GM23248 (cell line): ENCODE measurements around the gene SLC25A21. TPM values are rescaled to one million over a fixed set of nuclear protein-coding genes. Genes with fewer than 3 reads are reported as not detected.

Experiments
- DNase-seq: peaks from one replicate; pipeline ENCODE4 v3.0.0-alpha.2; 2015
- H2AFZ ChIP-seq: fragments of 200-600 bp; sonication (generic); 2 replicates; pipeline ENCODE4 v1.6.1; 2016; ENCODE audit warnings: antibody characterized with exemption
- H3F3A ChIP-seq: fragments of 200-600 bp; sonication (generic); 2 replicates; pipeline ENCODE4 v1.6.1; 2016; ENCODE audit warnings: mild to moderate bottlenecking, antibody characterized with exemption, mixed run types; ENCODE audit not compliant: insufficient read depth
- H3K27ac ChIP-seq: fragments of 200-600 bp; sonication (generic); 2 replicates; pipeline ENCODE4 v1.5.1; 2016; ENCODE audit warnings: mild to moderate bottlenecking
- H3K27me3 ChIP-seq: fragments of 200-600 bp; sonication (generic); replicated peaks from 2 replicates; pipeline ENCODE4 v1.6.1; 2016; ENCODE audit warnings: mild to moderate bottlenecking; ENCODE audit not compliant: insufficient read depth
- H3K36me3 ChIP-seq: fragments of 200-600 bp; sonication (generic); 2 replicates; pipeline ENCODE4 v1.6.1; 2016; ENCODE audit warnings: low read depth, mild to moderate bottlenecking
- H3K4me1 ChIP-seq: fragments of 200-600 bp; sonication (generic); 2 replicates; pipeline ENCODE4 v1.6.1; 2016; ENCODE audit warnings: mild to moderate bottlenecking; ENCODE audit not compliant: insufficient read depth
- H3K4me2 ChIP-seq: fragments of 200-600 bp; sonication (generic); one replicate; pipeline ENCODE4 v1.6.1; 2016; ENCODE audit warnings: mild to moderate bottlenecking; ENCODE audit not compliant: unreplicated experiment
- H3K4me3 ChIP-seq: fragments of 200-600 bp; sonication (generic); 2 replicates; pipeline ENCODE4 v1.5.1; 2016; ENCODE audit warnings: mild to moderate bottlenecking
- H3K79me2 ChIP-seq: fragments of 200-600 bp; sonication (generic); 2 replicates; pipeline ENCODE4 v1.6.1; 2016; ENCODE audit warnings: mild to moderate bottlenecking; ENCODE audit not compliant: insufficient read depth
- H3K9ac ChIP-seq: fragments of 200-600 bp; sonication (generic); 2 replicates; pipeline ENCODE4 v1.6.1; 2016; ENCODE audit warnings: mild to moderate bottlenecking
- H3K9me2 ChIP-seq: fragments of 200-600 bp; sonication (generic); 2 replicates; pipeline ENCODE4 v1.6.1; 2016; ENCODE audit warnings: mixed run types, mild to moderate bottlenecking, moderate library complexity; ENCODE audit not compliant: insufficient read depth
- H3K9me3 ChIP-seq: fragments of 200-600 bp; sonication (generic); one replicate; pipeline ENCODE4 v1.6.1; 2017; ENCODE audit warnings: low read depth
- H4K20me1 ChIP-seq: fragments of 200-600 bp; sonication (generic); 2 replicates; pipeline ENCODE4 v1.6.0; 2016; ENCODE audit not compliant: insufficient read depth
- EZH2 ChIP-seq: fragments of 200-600 bp; sonication (generic); IDR thresholded peaks from 2 replicates; pipeline ENCODE4 v1.6.1; 2018; ENCODE audit warnings: antibody characterized with exemption, mild to moderate bottlenecking; ENCODE audit not compliant: insufficient read depth, poor library complexity, severe bottlenecking
- EZH2phosphoT487 ChIP-seq: fragments of 200-600 bp; sonication (generic); IDR thresholded peaks from 2 replicates; pipeline ENCODE4 v1.6.1; 2018; ENCODE audit warnings: antibody characterized with exemption, moderate library complexity, mild to moderate bottlenecking, low read depth; ENCODE audit not compliant: insufficient read depth
- WGBS, 2 experiments: methylation state at CpG; one replicate each; pipeline ENCODE4 v1.1.6; 2015 to 2017; ENCODE audit warnings: low lambda C conversion rate in 2 of 2, low coverage in 1 of 2; ENCODE audit errors: missing lambda C conversion rate in 2 of 2; 5-methylcytosine and 5-hydroxymethylcytosine counted together
- in situ Hi-C: fragments of 300-500 bp; cut with MboI; formaldehyde crosslinking; loops from 2 replicates; pipeline ENCODE4 v1.15.0; 2020
- polyA plus RNA-seq: library from polyadenylated mRNA; unstranded; fragments of >200 nt; fragmentation: Nextera tagmentation; extraction: Ambion mirVana; gene quantifications from 2 replicates; pipeline ENCODE4 v1.2.1, GENCODE V29; 2016
- total RNA-seq: library from RNA; depleted of rRNA; stranded (reverse); fragments of >200 nt; shearing (Covaris generic); gene quantifications from 2 replicates; pipeline ENCODE4 v1.2.3, GENCODE V29; 2014

The SLC25A21 gene
- total and polyA plus RNA-seq, 2 experiments from 2014 or later = 0.26 TPM; not detected in 1

- Histone ChIP-seq H3K4me1 (no peaks in the 10 kb centered on the region), H3K9me3 (no peaks in the 10 kb centered on the region), H3K27ac (no peak overlapping the region), H3K36me3 (no peaks in the 10 kb centered on the region), H3K4me3 (no peak overlapping the region), H3K79me2 (no peaks in the 10 kb centered on the region), H3K4me2 (no peak overlapping the region), H3F3A (no peaks in the 10 kb centered on the region), H3K27me3 (no peaks in the 10 kb centered on the region), H3K9ac (no peak overlapping the region), H2AFZ (no peak overlapping the region), H3K9me2 (no peaks in the 10 kb centered on the region), H4K20me1 (no peaks in the 10 kb centered on the region)
- in situ Hi-C loops = no loop called here
- no peak for TF ChIP-seq EZH2phosphoT487
- 47 to 57% methylated on average over 2 of the region's 2 CpGs for WGBS, 2 experiments
- no peak for DNase-seq
These were observed 288.4 kb downstream of the SLC25A21 start for GRCh38 chr14:36884049-36884448.

- Histone ChIP-seq H3K4me3 (no peak overlapping the region), H2AFZ (no peak overlapping the region), H3K9me3 (no peaks in the 10 kb centered on the region), H3K27ac (no peak overlapping the region), H4K20me1 (no peaks in the 10 kb centered on the region), H3K36me3 (no peaks in the 10 kb centered on the region), H3K4me1 (no peaks in the 10 kb centered on the region), H3K9me2 (no peaks in the 10 kb centered on the region), H3K9ac (no peak overlapping the region), H3K27me3 (no peaks in the 10 kb centered on the region), H3K79me2 (no peaks in the 10 kb centered on the region), H3F3A (no peaks in the 10 kb centered on the region), H3K4me2 (no peak overlapping the region)
- 30 to 32% methylated on average over 3 of the region's 3 CpGs for WGBS, 2 experiments
- DNase-seq = no peak
- TF ChIP-seq EZH2phosphoT487 (no peak), EZH2 (no peak)
- in situ Hi-C loops = no loop called here
These were observed 292.1 kb downstream of the SLC25A21 start for GRCh38 chr14:36880276-36880675.

GRCh38 chr14:36879558-36879957, 292.8 kb downstream of the SLC25A21 start:
- Histone ChIP-seq H3K4me1 (no peaks in the 10 kb centered on the region), H3K4me3 (no peak overlapping the region), H3K9ac (no peak overlapping the region), H3F3A (no peaks in the 10 kb centered on the region), H4K20me1 (no peaks in the 10 kb centered on the region), H3K27me3 (no peaks in the 10 kb centered on the region), H3K27ac (no peak overlapping the region), H3K9me2 (no peaks in the 10 kb centered on the region), H3K4me2 (no peak overlapping the region), H3K9me3 (no peaks in the 10 kb centered on the region), H2AFZ (no peak overlapping the region), H3K79me2 (no peaks in the 10 kb centered on the region), H3K36me3 (no peaks in the 10 kb centered on the region)
- WGBS, 2 experiments = 73 to 76% methylated on average over 2 of the region's 2 CpGs
- in situ Hi-C loops = no loop called here
- TF ChIP-seq EZH2 = no peak
- no peak for TF ChIP-seq EZH2phosphoT487
- DNase-seq = no peak

GRCh38 chr14:36874396-36875138, 297.8 kb downstream of the SLC25A21 start:
- H3K79me2 ChIP-seq = no peaks in the 10 kb centered on the region
- no peaks in the 10 kb centered on the region for H3K9me2 ChIP-seq
- H2AFZ ChIP-seq = no peak overlapping the region
- no peak overlapping the region for H3K9ac ChIP-seq
- in situ Hi-C loops = no loop called here
- no peaks in the 10 kb centered on the region for H3K27me3 ChIP-seq
- TF ChIP-seq EZH2phosphoT487 = no peak
- no peak for TF ChIP-seq EZH2
- peak; percentile 7 for DNase-seq
- 55 to 56% methylated on average over 6 of the region's 6 CpGs for WGBS, 2 experiments
- no peaks in the 10 kb centered on the region for H3K36me3 ChIP-seq
- H3F3A ChIP-seq = no peaks in the 10 kb centered on the region
- no peak overlapping the region for H3K4me3 ChIP-seq
- no peaks in the 10 kb centered on the region for H3K4me1 ChIP-seq
- H4K20me1 ChIP-seq = no peaks in the 10 kb centered on the region
- H3K4me2 ChIP-seq = no peak overlapping the region
- H3K27ac ChIP-seq = no peak overlapping the region
- H3K9me3 ChIP-seq = no peaks in the 10 kb centered on the region
